Inferior parietal cortex (tissue), 1 donor: ENCODE results near the gene EFCAB14.
"Not testable (repeated sequence)": the region's sequence is repeated elsewhere in the genome, so short reads cannot be mapped to it uniquely, and the experiment has no call there.

Source experiments
- DNase-seq: peaks from one replicate; pipeline ENCODE4 v3.0.0-alpha.2; 2016; ENCODE audit errors: extremely low spot score

EFCAB14 gene

DNA sequence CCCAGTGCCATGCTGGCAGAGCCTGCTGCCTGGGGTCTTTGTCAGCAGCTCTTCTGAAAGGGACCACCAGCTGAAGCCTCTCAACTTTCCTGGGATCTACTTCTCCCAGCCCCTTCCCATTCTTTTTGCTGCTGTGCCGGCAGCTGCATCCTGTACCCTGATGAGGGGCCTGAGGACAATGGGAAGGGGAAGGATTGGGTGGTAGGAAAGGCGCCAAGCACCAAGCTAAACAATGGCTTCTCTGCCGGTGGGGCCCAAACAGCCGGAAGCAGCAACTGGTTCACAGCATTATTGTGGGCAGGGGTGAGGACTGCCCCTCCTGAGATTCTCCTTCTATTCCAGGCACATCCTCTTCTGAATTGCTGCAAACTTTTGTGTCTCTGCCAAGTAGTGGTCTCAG, 5.0 kb upstream of the EFCAB14 start:
- DNase-seq = no peak

DNA sequence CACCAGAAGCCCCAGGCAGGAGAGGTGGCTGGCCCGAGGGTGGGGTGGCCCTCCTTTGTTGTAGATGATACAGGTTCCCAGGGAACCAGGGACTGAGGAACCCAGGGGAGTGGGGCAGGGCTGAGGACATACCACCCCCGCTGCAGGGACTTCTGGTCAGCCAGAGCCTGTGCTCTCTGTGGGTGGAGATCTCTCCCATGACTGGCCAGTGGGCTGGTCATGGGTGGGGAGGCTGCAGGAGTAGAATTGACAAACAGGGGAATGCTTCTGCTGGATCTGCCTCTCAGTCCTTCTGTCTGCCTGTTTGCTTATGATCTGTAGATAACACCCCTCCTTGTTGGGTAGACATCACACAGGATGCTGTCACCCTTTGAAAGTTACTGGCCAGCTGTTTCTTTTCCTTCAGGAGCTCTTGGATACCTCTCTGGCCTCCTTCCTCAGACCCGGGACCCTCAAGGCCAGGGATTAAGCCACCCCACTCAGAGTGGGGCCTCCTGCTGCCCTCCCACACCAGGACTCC, 2.8 kb upstream of the EFCAB14 start:
- no peak for DNase-seq

- no peak for DNase-seq
These were observed 2.3 kb upstream of the EFCAB14 start for GRCh38 chr1:46721204-46721603.

- DNase-seq = not testable (repeated sequence)
These were observed 1.4 kb upstream of the EFCAB14 start for GRCh38 chr1:46720319-46720718.

DNA sequence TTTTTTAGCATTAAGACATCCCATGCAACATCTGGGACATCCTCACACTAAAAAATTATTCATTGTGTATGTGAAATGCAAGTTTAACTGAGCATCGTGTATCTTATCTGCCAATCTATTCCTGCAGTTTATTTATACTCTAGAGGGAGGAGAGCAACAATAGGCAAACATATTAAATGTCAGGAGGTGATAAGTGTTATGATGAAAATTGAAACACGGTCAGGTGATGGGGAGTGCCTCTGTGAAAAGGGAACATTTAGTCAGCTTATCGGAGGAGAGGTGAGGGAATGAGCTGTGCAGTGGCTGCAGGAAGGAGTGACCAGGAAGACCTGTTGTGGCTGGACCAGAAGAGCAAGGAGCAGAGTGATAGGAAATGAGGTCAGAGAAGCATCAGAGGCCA, 775 bp upstream of the EFCAB14 start:
- no peak for DNase-seq

- DNase-seq = no peak
These were observed 581 bp downstream of the EFCAB14 start for GRCh38 chr1:46718340-46718726.

- DNase-seq = no peak
These were observed 1.3 kb downstream of the EFCAB14 start for GRCh38 chr1:46717654-46718053.

DNA sequence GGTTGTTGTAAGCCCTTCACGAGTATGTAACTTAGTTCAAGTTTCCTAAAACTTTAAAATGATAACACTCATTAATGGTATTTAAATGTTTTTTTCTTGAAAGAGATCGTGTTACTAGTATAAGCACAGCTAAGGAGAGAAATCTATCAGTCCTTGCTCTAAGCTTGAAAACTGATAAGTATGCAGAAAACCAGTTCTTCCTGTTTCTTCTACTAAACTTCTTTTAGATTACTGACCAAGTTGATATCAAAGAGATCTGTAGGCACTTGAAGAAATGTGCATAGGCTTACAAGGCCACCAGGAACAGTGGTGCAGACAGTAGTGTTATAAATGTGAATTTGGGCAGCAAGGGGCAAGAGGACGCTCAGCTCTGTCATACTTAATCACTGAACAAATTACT, 3.9 kb downstream of the EFCAB14 start:
- DNase-seq = no peak

DNA sequence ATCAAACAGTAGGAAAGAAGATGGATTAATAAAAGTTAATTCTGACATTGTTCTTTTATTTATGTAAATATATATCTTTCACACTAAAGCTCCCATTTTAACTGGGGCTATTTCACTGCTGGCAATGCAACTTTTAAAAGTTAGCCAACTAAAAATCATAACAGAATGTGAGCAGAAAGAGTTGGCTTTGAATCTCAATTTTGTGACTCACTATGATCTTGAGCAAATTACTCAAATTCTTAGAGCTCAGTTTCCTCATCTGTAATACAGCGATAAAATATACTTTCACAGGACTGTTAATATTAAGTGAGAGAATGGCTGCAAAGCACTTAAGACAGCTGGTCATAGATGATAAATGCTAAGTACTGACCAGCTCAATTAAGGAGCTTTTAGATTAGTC, 10.8 kb downstream of the EFCAB14 start:
- DNase-seq = no peak

DNA sequence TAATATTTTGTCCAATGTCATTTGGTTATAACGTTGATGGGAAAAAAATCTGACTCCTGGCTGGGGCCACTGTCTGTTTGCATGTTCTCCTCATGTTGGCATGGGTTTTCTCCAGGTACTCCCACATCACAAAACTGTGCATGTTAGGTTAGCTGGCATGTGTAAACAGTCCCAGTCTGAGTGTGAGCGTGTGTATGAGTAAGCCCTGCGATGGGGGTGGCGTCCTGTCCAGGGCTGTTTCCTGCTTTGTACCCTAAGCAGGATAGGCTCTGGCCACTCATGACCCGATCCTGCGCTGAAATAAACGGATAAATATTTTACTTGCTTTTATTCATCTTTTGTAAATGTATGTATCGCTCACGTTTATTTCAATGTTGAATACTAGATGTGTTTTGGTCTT, 13.5 kb downstream of the EFCAB14 start:
- no peak for DNase-seq

- DNase-seq = no peak
These were observed 14.8 kb downstream of the EFCAB14 start for GRCh38 chr1:46703927-46704641.

GRCh38 chr1:46699666-46700065, 19.2 kb downstream of the EFCAB14 start:
- no peak for DNase-seq

GRCh38 chr1:46697053-46697452, 21.9 kb downstream of the EFCAB14 start:
- no peak for DNase-seq

- DNase-seq = not testable (repeated sequence)
These were observed 24.2 kb downstream of the EFCAB14 start for GRCh38 chr1:46694676-46695075.

GRCh38 chr1:46692811-46693770, 25.8 kb downstream of the EFCAB14 start:
- no peak for DNase-seq

DNA sequence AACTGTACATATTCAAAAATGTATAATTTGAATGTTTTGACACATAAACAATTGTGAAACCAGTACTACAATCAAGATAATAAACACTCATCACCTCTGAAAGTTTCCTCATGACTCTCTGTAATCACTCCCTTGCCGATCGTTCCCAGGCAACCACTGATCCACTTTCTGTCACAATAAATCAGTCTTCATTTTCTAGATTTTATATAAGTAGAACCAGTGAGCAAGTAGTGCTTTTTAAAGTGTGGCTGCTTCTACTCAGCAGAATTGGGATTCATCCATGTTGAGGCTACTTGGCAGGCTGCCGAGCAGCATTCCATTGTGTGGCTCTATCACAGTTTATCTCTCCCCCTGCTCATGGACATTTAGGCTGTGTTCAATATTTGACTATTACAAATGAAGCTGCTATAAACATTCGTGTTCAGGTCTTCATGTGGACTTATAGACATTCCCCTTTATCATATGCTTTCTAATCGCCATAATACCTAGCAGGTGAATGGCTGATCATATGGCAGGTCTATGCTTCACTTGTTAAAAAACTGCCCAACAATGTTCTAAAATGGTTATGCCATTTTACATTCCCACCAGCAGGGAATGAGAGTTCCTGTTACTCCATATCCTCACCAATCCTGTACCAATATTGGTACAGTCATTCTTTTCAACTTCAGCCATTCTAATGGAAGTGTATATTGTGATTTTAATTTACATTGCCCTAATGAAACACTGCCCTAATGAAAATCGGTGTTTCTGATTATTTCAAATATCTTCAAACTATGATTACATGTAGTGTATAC, 26.7 kb downstream of the EFCAB14 start:
- no peak for DNase-seq

- no peak for DNase-seq
These were observed 27.9 kb downstream of the EFCAB14 start for GRCh38 chr1:46690931-46691421.

DNA sequence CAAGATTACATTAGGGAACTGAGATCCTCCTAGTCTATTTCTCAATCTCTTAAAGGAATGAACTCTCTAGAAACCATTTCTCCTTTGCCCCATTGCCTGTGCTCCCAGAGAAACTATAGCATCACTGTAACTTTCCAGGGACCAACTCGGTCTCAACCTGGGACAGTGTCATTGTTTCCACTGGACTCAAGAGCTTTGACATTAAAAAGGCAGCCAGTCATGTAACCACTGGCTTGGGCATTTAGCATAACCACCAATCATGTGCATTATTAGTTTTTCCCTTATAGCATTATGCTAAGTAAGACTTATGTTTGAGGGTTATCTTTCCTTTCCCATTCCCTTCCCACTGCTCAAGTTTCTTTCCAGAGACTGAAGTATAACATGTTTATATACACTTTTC, 29.0 kb downstream of the EFCAB14 start:
- no peak for DNase-seq

DNA sequence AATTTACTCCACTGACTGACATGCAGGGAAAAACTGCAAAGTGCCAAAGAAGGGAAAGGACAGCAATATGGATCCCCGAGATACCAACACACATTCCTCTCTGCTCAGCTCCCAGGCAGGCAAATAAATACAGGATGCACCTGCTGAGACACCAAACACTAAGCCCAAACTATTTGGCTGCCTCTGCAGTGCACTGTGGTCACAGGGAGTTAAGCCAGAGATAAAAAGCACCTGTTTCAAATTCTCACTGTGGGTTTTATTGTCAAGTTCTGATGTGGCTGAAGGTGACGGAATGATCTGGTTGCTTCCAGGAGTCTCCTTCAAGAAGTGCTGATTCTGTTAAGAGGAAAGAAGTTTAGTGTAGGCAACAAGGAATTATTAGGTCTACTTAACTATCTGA, 29.6 kb downstream of the EFCAB14 start:
- no peak for DNase-seq

- DNase-seq = no peak
These were observed 30.9 kb downstream of the EFCAB14 start for GRCh38 chr1:46687921-46688509.

DNA sequence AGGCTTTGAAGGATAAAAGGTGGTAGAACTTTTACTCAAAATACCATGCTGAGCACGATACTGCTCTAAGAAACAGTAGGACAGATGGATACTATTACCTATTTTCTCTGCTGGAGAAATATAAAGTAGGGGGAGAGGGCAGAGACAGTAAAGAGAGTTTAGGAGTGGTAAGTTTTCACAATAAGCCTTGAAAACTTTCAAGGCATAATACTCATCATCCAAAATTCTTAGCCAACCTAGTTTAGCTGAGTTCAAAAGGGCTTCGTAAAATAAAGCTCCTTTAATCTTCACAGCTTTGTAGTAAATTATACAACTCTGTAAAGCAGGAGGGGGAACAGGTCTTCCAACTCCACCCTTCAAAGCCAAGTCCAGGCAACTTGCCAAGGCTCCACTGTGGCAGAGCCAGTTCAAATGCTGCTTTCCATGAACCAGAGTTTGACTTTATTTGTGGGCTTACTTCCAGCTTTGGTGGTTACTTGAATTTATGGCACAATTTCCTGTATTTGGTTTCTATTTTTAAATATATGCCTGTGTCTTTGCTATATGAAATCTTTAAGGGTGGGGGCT, 31.7 kb downstream of the EFCAB14 start:
- no peak for DNase-seq
